ENCODE data around the gene PLEKHH2. TPM values are rescaled to one million over a fixed set of nuclear protein-coding genes. Genes with fewer than 3 reads are reported as not detected.

Gene PLEKHH2
- total and polyA plus RNA-seq, 2 experiments from 2014 or later: 5.4 to 6.7 TPM

DNA sequence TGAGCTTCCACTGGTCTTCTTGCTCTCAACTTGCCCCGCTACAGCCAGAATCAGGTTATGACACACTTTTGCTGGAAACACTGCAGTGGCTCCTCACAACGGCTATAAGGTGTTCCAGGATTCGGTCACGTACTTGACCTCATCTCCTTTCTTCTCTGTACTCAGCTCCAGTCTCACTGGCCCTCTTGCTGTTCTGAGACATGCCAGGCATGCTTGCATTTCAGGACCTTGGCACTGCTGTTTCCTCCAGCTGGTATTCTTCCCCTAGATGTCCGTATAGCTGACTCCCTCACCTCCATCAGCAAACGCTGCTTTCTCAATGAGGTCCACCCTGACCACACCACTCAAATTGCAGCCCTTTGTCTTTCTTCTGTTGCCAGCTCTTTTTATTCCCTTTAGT lies 71.1 kb downstream of the PLEKHH2 start (continued):
- no peak for TF ChIP-seq STAT1 (IDR thresholded peaks at IDR 0.05; ENCODE audit: unreplicated experiment)
- no peak for TF ChIP-seq EZH2phosphoT487 (IDR thresholded peaks at IDR 0.05; ENCODE audit: unreplicated experiment)

DNA sequence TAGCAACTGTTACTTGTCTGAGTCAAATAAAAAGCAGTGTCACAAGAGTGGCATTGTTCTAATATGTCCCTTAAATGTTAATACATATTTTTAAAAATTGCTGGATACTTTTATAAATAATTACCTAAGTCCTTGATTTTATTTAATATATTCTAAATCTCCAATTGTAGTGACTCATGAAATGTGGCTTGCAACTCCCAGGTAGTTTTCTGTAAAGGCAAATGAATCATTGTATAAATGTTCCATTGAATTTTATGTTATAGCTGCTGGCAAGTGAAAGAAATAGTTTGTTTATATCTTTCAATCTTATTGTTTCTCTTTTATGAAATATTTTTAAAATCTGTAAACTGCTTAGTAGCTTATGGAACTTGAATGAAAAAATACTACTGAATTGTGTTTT lies 71.8 kb downstream of the PLEKHH2 start:
- no peaks in the 10 kb centered on the region for H4K20me1 ChIP-seq (replicated peaks; ENCODE audit: insufficient read depth)
- no peak for ATAC-seq
- no peaks in the 10 kb centered on the region for H3F3A ChIP-seq (replicated peaks; ENCODE audit: low read depth)
- no peaks in the 10 kb centered on the region for H3K27me3 ChIP-seq (ENCODE audit: insufficient read depth)
- H3K4me1 Mint-ChIP-seq: peaks cover 17% of the 10 kb centered on the region
- H3K4me3 ChIP-seq: no peak overlapping the region
- H3K4me3 Mint-ChIP-seq: no peak overlapping the region
- H3K4me2 ChIP-seq: no peak overlapping the region
- TF ChIP-seq, protein P1, sequence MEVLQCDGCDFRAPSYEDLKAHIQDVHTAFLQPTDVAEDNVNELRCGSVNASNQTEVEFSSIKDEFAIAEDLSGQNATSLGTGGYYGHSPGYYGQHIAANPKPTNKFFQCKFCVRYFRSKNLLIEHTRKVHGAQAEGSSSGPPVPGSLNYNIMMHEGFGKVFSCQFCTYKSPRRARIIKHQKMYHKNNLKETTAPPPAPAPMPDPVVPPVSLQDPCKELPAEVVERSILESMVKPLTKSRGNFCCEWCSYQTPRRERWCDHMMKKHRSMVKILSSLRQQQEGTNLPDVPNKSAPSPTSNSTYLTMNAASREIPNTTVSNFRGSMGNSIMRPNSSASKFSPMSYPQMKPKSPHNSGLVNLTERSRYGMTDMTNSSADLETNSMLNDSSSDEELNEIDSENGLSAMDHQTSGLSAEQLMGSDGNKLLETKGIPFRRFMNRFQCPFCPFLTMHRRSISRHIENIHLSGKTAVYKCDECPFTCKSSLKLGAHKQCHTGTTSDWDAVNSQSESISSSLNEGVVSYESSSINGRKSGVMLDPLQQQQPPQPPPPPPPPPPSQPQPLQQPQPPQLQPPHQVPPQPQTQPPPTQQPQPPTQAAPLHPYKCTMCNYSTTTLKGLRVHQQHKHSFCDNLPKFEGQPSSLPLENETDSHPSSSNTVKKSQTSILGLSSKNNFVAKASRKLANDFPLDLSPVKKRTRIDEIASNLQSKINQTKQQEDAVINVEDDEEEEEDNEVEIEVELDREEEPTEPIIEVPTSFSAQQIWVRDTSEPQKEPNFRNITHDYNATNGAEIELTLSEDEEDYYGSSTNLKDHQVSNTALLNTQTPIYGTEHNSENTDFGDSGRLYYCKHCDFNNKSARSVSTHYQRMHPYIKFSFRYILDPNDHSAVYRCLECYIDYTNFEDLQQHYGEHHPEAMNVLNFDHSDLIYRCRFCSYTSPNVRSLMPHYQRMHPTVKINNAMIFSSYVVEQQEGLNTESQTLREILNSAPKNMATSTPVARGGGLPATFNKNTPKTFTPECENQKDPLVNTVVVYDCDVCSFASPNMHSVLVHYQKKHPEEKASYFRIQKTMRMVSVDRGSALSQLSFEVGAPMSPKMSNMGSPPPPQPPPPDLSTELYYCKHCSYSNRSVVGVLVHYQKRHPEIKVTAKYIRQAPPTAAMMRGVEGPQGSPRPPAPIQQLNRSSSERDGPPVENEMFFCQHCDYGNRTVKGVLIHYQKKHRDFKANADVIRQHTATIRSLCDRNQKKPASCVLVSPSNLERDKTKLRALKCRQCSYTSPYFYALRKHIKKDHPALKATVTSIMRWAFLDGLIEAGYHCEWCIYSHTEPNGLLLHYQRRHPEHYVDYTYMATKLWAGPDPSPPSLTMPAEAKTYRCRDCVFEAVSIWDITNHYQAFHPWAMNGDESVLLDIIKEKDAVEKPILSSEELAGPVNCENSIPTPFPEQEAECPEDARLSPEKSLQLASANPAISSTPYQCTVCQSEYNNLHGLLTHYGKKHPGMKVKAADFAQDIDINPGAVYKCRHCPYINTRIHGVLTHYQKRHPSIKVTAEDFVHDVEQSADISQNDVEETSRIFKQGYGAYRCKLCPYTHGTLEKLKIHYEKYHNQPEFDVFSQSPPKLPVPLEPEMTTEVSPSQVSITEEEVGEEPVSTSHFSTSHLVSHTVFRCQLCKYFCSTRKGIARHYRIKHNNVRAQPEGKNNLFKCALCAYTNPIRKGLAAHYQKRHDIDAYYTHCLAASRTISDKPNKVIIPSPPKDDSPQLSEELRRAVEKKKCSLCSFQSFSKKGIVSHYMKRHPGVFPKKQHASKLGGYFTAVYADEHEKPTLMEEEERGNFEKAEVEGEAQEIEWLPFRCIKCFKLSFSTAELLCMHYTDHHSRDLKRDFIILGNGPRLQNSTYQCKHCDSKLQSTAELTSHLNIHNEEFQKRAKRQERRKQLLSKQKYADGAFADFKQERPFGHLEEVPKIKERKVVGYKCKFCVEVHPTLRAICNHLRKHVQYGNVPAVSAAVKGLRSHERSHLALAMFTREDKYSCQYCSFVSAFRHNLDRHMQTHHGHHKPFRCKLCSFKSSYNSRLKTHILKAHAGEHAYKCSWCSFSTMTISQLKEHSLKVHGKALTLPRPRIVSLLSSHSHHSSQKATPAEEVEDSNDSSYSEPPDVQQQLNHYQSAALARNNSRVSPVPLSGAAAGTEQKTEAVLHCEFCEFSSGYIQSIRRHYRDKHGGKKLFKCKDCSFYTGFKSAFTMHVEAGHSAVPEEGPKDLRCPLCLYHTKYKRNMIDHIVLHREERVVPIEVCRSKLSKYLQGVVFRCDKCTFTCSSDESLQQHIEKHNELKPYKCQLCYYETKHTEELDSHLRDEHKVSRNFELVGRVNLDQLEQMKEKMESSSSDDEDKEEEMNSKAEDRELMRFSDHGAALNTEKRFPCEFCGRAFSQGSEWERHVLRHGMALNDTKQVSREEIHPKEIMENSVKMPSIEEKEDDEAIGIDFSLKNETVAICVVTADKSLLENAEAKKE (CRISPR knock-in tag; IDR thresholded peaks at IDR 0.05): no peak
- TF ChIP-seq POLR2AphosphoS5 (IDR thresholded peaks at IDR 0.05; ENCODE audit: low read depth) (no peak), CREB1 (CRISPR knock-in tag; IDR thresholded peaks at IDR 0.05; ENCODE audit: low read depth) (no peak), EZH2phosphoT487 (IDR thresholded peaks at IDR 0.05; ENCODE audit: unreplicated experiment) (no peak), STAT1 (IDR thresholded peaks at IDR 0.05; ENCODE audit: unreplicated experiment) (no peak), ZNF331 (CRISPR knock-in tag; IDR thresholded peaks at IDR 0.05; ENCODE audit: low read depth) (no peak), NANOG (IDR thresholded peaks at IDR 0.05; ENCODE audit: borderline replicate concordance) (no peak), JUNB (IDR thresholded peaks at IDR 0.05; ENCODE audit: unreplicated experiment) (no peak), ZNF114 (CRISPR knock-in tag; IDR thresholded peaks at IDR 0.05) (no peak), EZH2 (IDR thresholded peaks at IDR 0.05; ENCODE audit: low read depth, unreplicated experiment) (no peak)
- TF ChIP-seq, protein P2, sequence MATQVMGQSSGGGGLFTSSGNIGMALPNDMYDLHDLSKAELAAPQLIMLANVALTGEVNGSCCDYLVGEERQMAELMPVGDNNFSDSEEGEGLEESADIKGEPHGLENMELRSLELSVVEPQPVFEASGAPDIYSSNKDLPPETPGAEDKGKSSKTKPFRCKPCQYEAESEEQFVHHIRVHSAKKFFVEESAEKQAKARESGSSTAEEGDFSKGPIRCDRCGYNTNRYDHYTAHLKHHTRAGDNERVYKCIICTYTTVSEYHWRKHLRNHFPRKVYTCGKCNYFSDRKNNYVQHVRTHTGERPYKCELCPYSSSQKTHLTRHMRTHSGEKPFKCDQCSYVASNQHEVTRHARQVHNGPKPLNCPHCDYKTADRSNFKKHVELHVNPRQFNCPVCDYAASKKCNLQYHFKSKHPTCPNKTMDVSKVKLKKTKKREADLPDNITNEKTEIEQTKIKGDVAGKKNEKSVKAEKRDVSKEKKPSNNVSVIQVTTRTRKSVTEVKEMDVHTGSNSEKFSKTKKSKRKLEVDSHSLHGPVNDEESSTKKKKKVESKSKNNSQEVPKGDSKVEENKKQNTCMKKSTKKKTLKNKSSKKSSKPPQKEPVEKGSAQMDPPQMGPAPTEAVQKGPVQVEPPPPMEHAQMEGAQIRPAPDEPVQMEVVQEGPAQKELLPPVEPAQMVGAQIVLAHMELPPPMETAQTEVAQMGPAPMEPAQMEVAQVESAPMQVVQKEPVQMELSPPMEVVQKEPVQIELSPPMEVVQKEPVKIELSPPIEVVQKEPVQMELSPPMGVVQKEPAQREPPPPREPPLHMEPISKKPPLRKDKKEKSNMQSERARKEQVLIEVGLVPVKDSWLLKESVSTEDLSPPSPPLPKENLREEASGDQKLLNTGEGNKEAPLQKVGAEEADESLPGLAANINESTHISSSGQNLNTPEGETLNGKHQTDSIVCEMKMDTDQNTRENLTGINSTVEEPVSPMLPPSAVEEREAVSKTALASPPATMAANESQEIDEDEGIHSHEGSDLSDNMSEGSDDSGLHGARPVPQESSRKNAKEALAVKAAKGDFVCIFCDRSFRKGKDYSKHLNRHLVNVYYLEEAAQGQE (IDR thresholded peaks at IDR 0.05; ENCODE audit: unreplicated experiment): no peak
- TF ChIP-seq, protein P3, sequence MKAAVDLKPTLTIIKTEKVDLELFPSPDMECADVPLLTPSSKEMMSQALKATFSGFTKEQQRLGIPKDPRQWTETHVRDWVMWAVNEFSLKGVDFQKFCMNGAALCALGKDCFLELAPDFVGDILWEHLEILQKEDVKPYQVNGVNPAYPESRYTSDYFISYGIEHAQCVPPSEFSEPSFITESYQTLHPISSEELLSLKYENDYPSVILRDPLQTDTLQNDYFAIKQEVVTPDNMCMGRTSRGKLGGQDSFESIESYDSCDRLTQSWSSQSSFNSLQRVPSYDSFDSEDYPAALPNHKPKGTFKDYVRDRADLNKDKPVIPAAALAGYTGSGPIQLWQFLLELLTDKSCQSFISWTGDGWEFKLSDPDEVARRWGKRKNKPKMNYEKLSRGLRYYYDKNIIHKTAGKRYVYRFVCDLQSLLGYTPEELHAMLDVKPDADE (IDR thresholded peaks at IDR 0.05): no peak
- TF ChIP-seq, protein P4, sequence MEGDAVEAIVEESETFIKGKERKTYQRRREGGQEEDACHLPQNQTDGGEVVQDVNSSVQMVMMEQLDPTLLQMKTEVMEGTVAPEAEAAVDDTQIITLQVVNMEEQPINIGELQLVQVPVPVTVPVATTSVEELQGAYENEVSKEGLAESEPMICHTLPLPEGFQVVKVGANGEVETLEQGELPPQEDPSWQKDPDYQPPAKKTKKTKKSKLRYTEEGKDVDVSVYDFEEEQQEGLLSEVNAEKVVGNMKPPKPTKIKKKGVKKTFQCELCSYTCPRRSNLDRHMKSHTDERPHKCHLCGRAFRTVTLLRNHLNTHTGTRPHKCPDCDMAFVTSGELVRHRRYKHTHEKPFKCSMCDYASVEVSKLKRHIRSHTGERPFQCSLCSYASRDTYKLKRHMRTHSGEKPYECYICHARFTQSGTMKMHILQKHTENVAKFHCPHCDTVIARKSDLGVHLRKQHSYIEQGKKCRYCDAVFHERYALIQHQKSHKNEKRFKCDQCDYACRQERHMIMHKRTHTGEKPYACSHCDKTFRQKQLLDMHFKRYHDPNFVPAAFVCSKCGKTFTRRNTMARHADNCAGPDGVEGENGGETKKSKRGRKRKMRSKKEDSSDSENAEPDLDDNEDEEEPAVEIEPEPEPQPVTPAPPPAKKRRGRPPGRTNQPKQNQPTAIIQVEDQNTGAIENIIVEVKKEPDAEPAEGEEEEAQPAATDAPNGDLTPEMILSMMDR (conservative IDR thresholded peaks at IDR 0.05; ENCODE audit: low read depth in 2 of 2): no peak
- H3K27me3 Mint-ChIP-seq (ENCODE audit: insufficient read depth, low read depth, poor library complexity): no peaks in the 10 kb centered on the region
- H3K27ac Mint-ChIP-seq: no peak overlapping the region
- no peak overlapping the region for H3K27ac ChIP-seq (ENCODE audit: low read depth)
- no peak for DNase-seq (ENCODE audit: low spot score)
- H3K36me3 Mint-ChIP-seq (ENCODE audit: low read depth): no peaks in the 10 kb centered on the region
- no peaks in the 10 kb centered on the region for H3K36me3 ChIP-seq (ENCODE audit: insufficient read depth)
- no peaks in the 10 kb centered on the region for H3K9me3 Mint-ChIP-seq
- H3K4me1 ChIP-seq (ENCODE audit: insufficient read depth): peaks cover under 1% of the 10 kb centered on the region; the same call in 1 of the 2 replicates
- no peaks in the 10 kb centered on the region for H3K9me2 ChIP-seq (ENCODE audit: insufficient read depth)
- H3K79me2 ChIP-seq (replicated peaks; ENCODE audit: insufficient read depth): no peaks in the 10 kb centered on the region
- H2AFZ ChIP-seq: no peak overlapping the region
